ENCODE results near the gene FAM124B.

The FAM124B gene

DNA sequence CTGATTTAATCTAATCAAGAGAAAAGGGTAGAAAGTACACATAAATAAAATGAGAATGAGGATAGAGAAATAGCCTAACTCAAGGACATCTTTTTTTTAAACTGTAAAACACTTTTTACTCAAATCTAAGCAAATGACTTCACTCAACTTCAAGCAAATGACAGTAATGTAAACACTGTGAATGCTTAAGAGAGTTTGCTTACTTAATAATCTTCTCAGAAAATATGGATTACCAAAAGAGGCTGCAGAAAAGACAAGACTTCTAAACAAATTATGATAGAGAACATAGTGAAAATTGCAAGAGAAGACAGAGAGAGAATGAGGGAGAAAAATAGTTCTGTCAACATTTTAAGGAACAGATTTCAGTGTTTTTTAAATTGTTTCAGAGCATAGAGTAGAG is 52.5 kb downstream of the FAM124B start:
- no peaks in the 10 kb centered on the region for H3K4me1 ChIP-seq (ENCODE audit: insufficient read depth, poor library complexity, severe bottlenecking)
- H3K27ac ChIP-seq (ENCODE audit: poor library complexity, severe bottlenecking): no peak overlapping the region
- no peaks in the 10 kb centered on the region for H3K27me3 ChIP-seq (ENCODE audit: insufficient read depth, poor library complexity, severe bottlenecking)
- TF ChIP-seq, protein P1, sequence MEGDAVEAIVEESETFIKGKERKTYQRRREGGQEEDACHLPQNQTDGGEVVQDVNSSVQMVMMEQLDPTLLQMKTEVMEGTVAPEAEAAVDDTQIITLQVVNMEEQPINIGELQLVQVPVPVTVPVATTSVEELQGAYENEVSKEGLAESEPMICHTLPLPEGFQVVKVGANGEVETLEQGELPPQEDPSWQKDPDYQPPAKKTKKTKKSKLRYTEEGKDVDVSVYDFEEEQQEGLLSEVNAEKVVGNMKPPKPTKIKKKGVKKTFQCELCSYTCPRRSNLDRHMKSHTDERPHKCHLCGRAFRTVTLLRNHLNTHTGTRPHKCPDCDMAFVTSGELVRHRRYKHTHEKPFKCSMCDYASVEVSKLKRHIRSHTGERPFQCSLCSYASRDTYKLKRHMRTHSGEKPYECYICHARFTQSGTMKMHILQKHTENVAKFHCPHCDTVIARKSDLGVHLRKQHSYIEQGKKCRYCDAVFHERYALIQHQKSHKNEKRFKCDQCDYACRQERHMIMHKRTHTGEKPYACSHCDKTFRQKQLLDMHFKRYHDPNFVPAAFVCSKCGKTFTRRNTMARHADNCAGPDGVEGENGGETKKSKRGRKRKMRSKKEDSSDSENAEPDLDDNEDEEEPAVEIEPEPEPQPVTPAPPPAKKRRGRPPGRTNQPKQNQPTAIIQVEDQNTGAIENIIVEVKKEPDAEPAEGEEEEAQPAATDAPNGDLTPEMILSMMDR (IDR thresholded peaks at IDR 0.05; ENCODE audit: poor library complexity, severe bottlenecking): no peak
- H3K36me3 ChIP-seq (ENCODE audit: low read depth): no peaks in the 10 kb centered on the region
- no peak overlapping the region for H3K4me3 ChIP-seq (ENCODE audit: severe bottlenecking)
- ATAC-seq (ENCODE audit: low read depth) (no peak), DNase-seq (ENCODE audit: low spot score) (no peak)
- H3K9me3 ChIP-seq (ENCODE audit: severe bottlenecking): no peaks in the 10 kb centered on the region

DNA sequence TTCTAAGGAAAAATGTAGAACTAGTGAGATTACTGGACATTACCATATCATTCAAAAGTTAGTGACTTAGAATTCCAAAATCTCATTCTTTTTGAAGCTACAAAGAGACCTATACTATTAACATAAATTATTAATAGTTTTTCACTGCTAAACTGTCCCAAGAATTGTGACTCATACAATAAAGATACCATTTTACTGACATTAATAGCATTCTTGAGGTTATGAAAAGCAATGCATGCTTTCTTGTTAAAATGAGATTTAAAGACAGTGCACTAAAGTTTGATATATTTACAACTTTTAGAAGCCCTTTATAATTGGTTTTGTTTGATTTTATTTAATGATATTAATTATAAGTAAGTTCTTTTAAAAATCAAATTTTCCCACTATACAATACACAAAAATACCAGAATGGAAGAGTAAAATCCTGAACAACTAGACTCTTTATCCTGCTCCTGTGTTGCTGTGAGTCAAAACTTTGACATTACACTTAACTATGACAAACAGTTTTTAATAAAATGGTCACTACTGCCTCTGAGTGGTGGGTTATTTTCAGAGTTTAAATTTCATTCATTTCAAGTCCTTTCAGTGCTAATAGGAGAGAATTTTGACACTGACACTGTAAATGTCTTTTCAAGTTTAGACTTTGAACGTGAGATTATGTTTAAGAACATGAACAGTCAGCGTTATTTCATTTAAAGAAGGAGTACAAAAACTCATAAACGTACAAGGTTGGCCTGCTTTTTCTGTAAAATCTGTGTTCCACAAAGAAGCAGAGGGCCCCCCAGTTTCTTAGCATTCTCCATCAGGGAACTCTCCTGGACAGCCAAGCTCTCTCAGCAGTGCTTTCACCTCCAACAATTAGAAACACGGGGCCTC is 54.5 kb downstream of the FAM124B start:
- ATAC-seq (ENCODE audit: low read depth): no peak
- no peak overlapping the region for H3K27ac ChIP-seq (ENCODE audit: poor library complexity, severe bottlenecking)
- TF ChIP-seq, protein P1 (IDR thresholded peaks at IDR 0.05; ENCODE audit: poor library complexity, severe bottlenecking): no peak
- no peaks in the 10 kb centered on the region for H3K4me1 ChIP-seq (ENCODE audit: insufficient read depth, poor library complexity, severe bottlenecking)
- no peaks in the 10 kb centered on the region for H3K36me3 ChIP-seq (ENCODE audit: low read depth)
- no peak for DNase-seq (ENCODE audit: low spot score)
- no peaks in the 10 kb centered on the region for H3K9me3 ChIP-seq (ENCODE audit: severe bottlenecking)
- no peaks in the 10 kb centered on the region for H3K27me3 ChIP-seq (ENCODE audit: insufficient read depth, poor library complexity, severe bottlenecking)
- no peak overlapping the region for H3K4me3 ChIP-seq (ENCODE audit: severe bottlenecking)

DNA sequence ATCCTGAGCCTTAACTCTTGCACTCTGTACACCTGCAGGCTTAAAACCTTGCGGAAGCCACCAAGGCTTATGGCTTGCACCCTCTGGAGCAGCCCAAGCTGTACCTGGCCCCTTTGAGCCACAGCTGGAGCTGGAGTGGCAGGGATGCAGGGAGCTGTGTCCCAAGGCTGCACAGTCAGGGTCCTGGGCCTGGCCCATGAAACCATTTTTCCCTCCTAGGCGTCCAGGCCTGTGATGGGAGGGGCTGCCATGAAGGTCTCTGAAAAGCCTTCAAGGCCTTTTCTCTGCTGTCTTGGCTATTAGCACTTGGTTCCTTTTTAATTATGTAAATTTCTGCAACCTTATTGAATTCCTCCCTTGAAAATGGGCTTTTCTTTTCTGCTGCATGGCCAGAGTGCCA is 56.4 kb downstream of the FAM124B start:
- no peaks in the 10 kb centered on the region for H3K27me3 ChIP-seq (ENCODE audit: insufficient read depth, poor library complexity, severe bottlenecking)
- ATAC-seq (ENCODE audit: low read depth) (no peak), DNase-seq (ENCODE audit: low spot score) (no peak)
- no peaks in the 10 kb centered on the region for H3K9me3 ChIP-seq (ENCODE audit: severe bottlenecking)
- no peak overlapping the region for H3K4me3 ChIP-seq (ENCODE audit: severe bottlenecking)
- TF ChIP-seq, protein P1 (IDR thresholded peaks at IDR 0.05; ENCODE audit: poor library complexity, severe bottlenecking): no peak
- no peaks in the 10 kb centered on the region for H3K36me3 ChIP-seq (ENCODE audit: low read depth)
- no peaks in the 10 kb centered on the region for H3K4me1 ChIP-seq (ENCODE audit: insufficient read depth, poor library complexity, severe bottlenecking)
- no peak overlapping the region for H3K27ac ChIP-seq (ENCODE audit: poor library complexity, severe bottlenecking)

DNA sequence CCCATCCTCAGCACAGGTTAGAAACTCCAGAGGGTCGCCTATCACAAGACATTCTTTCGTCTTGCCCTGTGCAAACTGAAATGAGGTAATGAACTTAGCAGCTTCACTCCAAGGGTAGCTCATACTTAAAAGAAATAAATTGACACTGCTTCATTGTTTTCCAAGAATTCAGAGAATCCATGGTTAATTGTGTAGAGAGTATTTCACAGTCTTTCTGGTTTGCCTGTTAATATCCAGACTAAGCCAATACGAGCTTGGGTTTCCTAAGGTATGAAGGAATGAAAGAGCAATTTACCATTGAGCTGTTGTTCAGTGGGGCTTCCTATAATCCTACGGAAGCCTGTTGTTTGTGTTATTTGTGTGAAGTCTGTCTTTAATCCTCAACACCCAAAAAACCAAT is 58.7 kb downstream of the FAM124B start:
- no peaks in the 10 kb centered on the region for H3K27me3 ChIP-seq (ENCODE audit: insufficient read depth, poor library complexity, severe bottlenecking)
- H3K9me3 ChIP-seq (ENCODE audit: severe bottlenecking): no peaks in the 10 kb centered on the region
- H3K36me3 ChIP-seq (ENCODE audit: low read depth): no peaks in the 10 kb centered on the region
- no peak overlapping the region for H3K27ac ChIP-seq (ENCODE audit: poor library complexity, severe bottlenecking)
- no peak overlapping the region for H3K4me3 ChIP-seq (ENCODE audit: severe bottlenecking)
- TF ChIP-seq, protein P1 (IDR thresholded peaks at IDR 0.05; ENCODE audit: poor library complexity, severe bottlenecking): no peak
- no peaks in the 10 kb centered on the region for H3K4me1 ChIP-seq (ENCODE audit: insufficient read depth, poor library complexity, severe bottlenecking)
- no peak for DNase-seq (ENCODE audit: low spot score)
- no peak for ATAC-seq (ENCODE audit: low read depth)

DNA sequence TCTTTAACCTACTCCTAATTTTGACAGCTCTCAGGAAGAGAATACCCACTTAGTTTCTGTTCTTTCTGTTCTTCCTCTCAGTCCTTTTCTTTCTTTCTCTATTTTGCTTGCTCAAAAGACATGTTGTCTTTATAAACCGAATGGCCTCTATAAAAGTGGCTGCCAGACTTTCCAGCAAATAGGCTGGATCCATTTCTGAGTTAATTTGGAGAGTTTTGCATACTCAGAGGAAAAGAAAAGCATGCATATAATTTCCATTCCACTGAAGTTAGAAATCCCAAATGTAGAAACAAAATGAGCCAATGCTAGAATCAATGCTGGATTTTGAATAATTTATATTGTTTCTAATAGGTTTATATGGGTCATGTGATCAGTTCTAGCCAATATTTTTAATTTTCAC is 65.9 kb downstream of the FAM124B start:
- Histone ChIP-seq H3K9me3 (ENCODE audit: severe bottlenecking) (no peaks in the 10 kb centered on the region), H3K36me3 (ENCODE audit: low read depth) (no peaks in the 10 kb centered on the region), H3K4me1 (ENCODE audit: insufficient read depth, poor library complexity, severe bottlenecking) (no peaks in the 10 kb centered on the region), H3K4me3 (ENCODE audit: severe bottlenecking) (no peak overlapping the region), H3K27ac (ENCODE audit: poor library complexity, severe bottlenecking) (no peak overlapping the region), H3K27me3 (ENCODE audit: insufficient read depth, poor library complexity, severe bottlenecking) (no peaks in the 10 kb centered on the region)
- TF ChIP-seq, protein P1 (IDR thresholded peaks at IDR 0.05; ENCODE audit: poor library complexity, severe bottlenecking): no peak
- DNase-seq (ENCODE audit: low spot score): no peak
- ATAC-seq (ENCODE audit: low read depth): no peak

Measured in RWPE2 (cell line).